RWPE2 (cell line): ENCODE data around the gene IGFN1.
"Not testable (repeated sequence)": the region's sequence is repeated elsewhere in the genome, so short reads cannot be mapped to it uniquely, and the experiment has no call there.

ENCODE experiments used
- ATAC-seq: fragments of 200-7000 bp; cut with Tn5 transposase; 3 replicates; pipeline ENCODE4 v1.9.1; 2021; ENCODE audit warnings: low read depth
- DNase-seq: peaks from one replicate; pipeline ENCODE4 v3.0.0-alpha.2; 2020; ENCODE audit warnings: low spot score
- H3K27ac ChIP-seq: fragments of 450-650 bp; 2 replicates; pipeline ENCODE4 v1.5.1; 2017; ENCODE audit warnings: mild to moderate bottlenecking; ENCODE audit not compliant: poor library complexity, severe bottlenecking
- H3K27me3 ChIP-seq: fragments of 250-450 bp; sonication (Bioruptor Pico); 2 replicates; pipeline ENCODE4 v1.5.1; 2021; ENCODE audit warnings: mild to moderate bottlenecking, moderate library complexity; ENCODE audit not compliant: insufficient read depth, poor library complexity, severe bottlenecking
- H3K36me3 ChIP-seq: fragments of 250-450 bp; sonication (Bioruptor Pico); 2 replicates; pipeline ENCODE4 v1.5.1; 2020; ENCODE audit warnings: low read depth, mild to moderate bottlenecking, moderate library complexity
- H3K4me1 ChIP-seq: fragments of 250-450 bp; sonication (Bioruptor Pico); 2 replicates; pipeline ENCODE4 v1.5.1; 2021; ENCODE audit warnings: mild to moderate bottlenecking, moderate library complexity; ENCODE audit not compliant: insufficient read depth, poor library complexity, severe bottlenecking
- H3K4me3 ChIP-seq: fragments of 250-450 bp; sonication (Bioruptor Pico); 2 replicates; pipeline ENCODE4 v1.5.1; 2021; ENCODE audit warnings: mild to moderate bottlenecking, moderate library complexity; ENCODE audit not compliant: severe bottlenecking
- H3K9me3 ChIP-seq: fragments of 250-450 bp; sonication (Bioruptor Pico); 2 replicates; pipeline ENCODE4 v1.5.1; 2021; ENCODE audit warnings: mild to moderate bottlenecking, moderate library complexity; ENCODE audit not compliant: severe bottlenecking
- CTCF ChIP-seq: fragments of 450-650 bp; IDR thresholded peaks from one replicate; pipeline ENCODE4 v1.5.1; 2017; ENCODE audit warnings: mild to moderate bottlenecking, moderate library complexity; ENCODE audit not compliant: poor library complexity, severe bottlenecking

The IGFN1 gene

GRCh38 chr1:201228011-201228983 lies 37.7 kb downstream of the IGFN1 start:
- Histone ChIP-seq H3K27me3 (no peaks in the 10 kb centered on the region), H3K27ac (no peak overlapping the region), H3K36me3 (no peaks in the 10 kb centered on the region), H3K9me3 (no peaks in the 10 kb centered on the region), H3K4me3 (no peak overlapping the region), H3K4me1 (no peaks in the 10 kb centered on the region)
- DNase-seq (no peak), ATAC-seq (no peak)
- no peak for TF ChIP-seq CTCF

- DNase-seq: no peak
These were observed 38.5 kb downstream of the IGFN1 start for GRCh38 chr1:201229095-201229494.

GRCh38 chr1:201229771-201230635 lies 39.4 kb downstream of the IGFN1 start:
- Histone ChIP-seq H3K4me1 (no peaks in the 10 kb centered on the region), H3K9me3 (no peaks in the 10 kb centered on the region), H3K36me3 (no peaks in the 10 kb centered on the region), H3K27ac (no peak overlapping the region), H3K27me3 (no peaks in the 10 kb centered on the region), H3K4me3 (no peak overlapping the region)
- DNase-seq (no peak), ATAC-seq (peak; percentile 84)
- no peak for TF ChIP-seq CTCF

More at GRCh38 chr1:201229095-201229494, 38.5 kb downstream of the IGFN1 start:
- H3K4me3 ChIP-seq: no peak overlapping the region
- ATAC-seq: no peak
- no peaks in the 10 kb centered on the region for H3K4me1 ChIP-seq
- no peaks in the 10 kb centered on the region for H3K27me3 ChIP-seq
- H3K27ac ChIP-seq: no peak overlapping the region
- TF ChIP-seq CTCF: no peak
- H3K36me3 ChIP-seq: no peaks in the 10 kb centered on the region
- H3K9me3 ChIP-seq: no peaks in the 10 kb centered on the region

- TF ChIP-seq CTCF: no peak
These were observed 40.1 kb downstream of the IGFN1 start for GRCh38 chr1:201230676-201231075.

GRCh38 chr1:201239646-201240045 lies 49.0 kb downstream of the IGFN1 start:
- H3K9me3 ChIP-seq, DNase-seq, H3K36me3 ChIP-seq, H3K4me1 ChIP-seq, H3K27ac ChIP-seq, ATAC-seq, H3K4me3 ChIP-seq: not testable (repeated sequence)
- H3K27me3 ChIP-seq: peaks cover 17% of the 10 kb centered on the region

More at GRCh38 chr1:201230676-201231075, 40.1 kb downstream of the IGFN1 start:
- H3K4me1 ChIP-seq: no peaks in the 10 kb centered on the region
- ATAC-seq (no peak), DNase-seq (no peak)
- no peak overlapping the region for H3K4me3 ChIP-seq
- H3K9me3 ChIP-seq: no peaks in the 10 kb centered on the region
- no peaks in the 10 kb centered on the region for H3K27me3 ChIP-seq
- no peak overlapping the region for H3K27ac ChIP-seq
- no peaks in the 10 kb centered on the region for H3K36me3 ChIP-seq
